HepG2 (cell line): ENCODE data around the gene FGF14. TPM values are rescaled to one million over a fixed set of nuclear protein-coding genes. Genes with fewer than 3 reads are reported as not detected.

Experiments used
- ATAC-seq: fragments of 200-7000 bp; cut with Tn5 transposase; 3 replicates; pipeline ENCODE4 v1.9.1; 2020; ENCODE audit warnings: mild to moderate bottlenecking, moderate library complexity
- BruUV-seq: library from RNA; stranded (reverse); fragments of 400-500 nt; replicated peaks from 2 replicates; lab custom pipeline; 2021; lab: Mats Ljungman, UMichigan
- CTCF ChIA-PET: fragments of 300-600 bp; formaldehyde crosslinking; extraction: SDS; loops from one replicate; lab custom pipeline; 2021; ENCODE audit warnings: low total read pairs, inconsistent platforms, low intra/inter-chr PET ratio; lab: Yijun Ruan, JAX
- POLR2A ChIA-PET: fragments of 350-600 bp; sonication (Branson Sonifier 250); formaldehyde crosslinking; loops from one replicate; lab custom pipeline; 2020; ENCODE audit warnings: antibody characterized with exemption, inconsistent platforms; lab: Yijun Ruan, JAX
- DNase-seq: peaks from one replicate; pipeline ENCODE4 v3.0.0-alpha.2; 2015; ENCODE audit warnings: low spot score
- FAIRE-seq: peaks from 3 replicates; lab custom pipeline; 2011; peaks lifted over from hg19 to GRCh38; lab: Jason Lieb, UNC
- H2AFZ ChIP-seq: one replicate; pipeline ENCODE4 v1.6.1; 2011; ENCODE audit warnings: low read length, inconsistent platforms
- H3K27ac ChIP-seq: fragments of 300-600 bp; 3 replicates; pipeline ENCODE4 v1.8.0; 2011; ENCODE audit warnings: mixed run types, mild to moderate bottlenecking, mixed read lengths, low read length, inconsistent platforms; ENCODE audit not compliant: insufficient read depth; ENCODE audit errors: extremely low read length
- H3K27me3 ChIP-seq, 2 experiments: fragments of 200-600 bp in 1 of 2; 2 replicates in 1 of 2; 3 replicates in 1 of 2; pipeline versions ENCODE4 v1.6.0 to v1.8.0; 2011; ENCODE audit warnings: low read length in 2 of 2, mild to moderate bottlenecking in 2 of 2, moderate library complexity in 2 of 2, inconsistent platforms in 1 of 2; ENCODE audit not compliant: insufficient read depth in 2 of 2, control insufficient read depth in 1 of 2
- H3K36me3 ChIP-seq, 2 experiments: fragments of 200-600 bp in 1 of 2; replicated peaks in 1 of 2; 2 replicates in 1 of 2; 3 replicates in 1 of 2; pipeline versions ENCODE4 v1.5.1 to v1.8.0; 2011; ENCODE audit warnings: low read length in 2 of 2, inconsistent platforms in 1 of 2; ENCODE audit not compliant: insufficient read depth in 2 of 2, control insufficient read depth in 1 of 2
- H3K4me1 ChIP-seq: 2 replicates; pipeline ENCODE4 v1.5.1; 2012; ENCODE audit warnings: low read length, inconsistent platforms; ENCODE audit not compliant: insufficient read depth
- H3K4me2 ChIP-seq: 2 replicates; pipeline ENCODE4 v1.6.0; 2011; ENCODE audit warnings: low read depth, low read length, inconsistent platforms
- H3K4me3 ChIP-seq, 3 experiments: fragments of 200-600 bp in 1 of 3; sonication (generic), shearing (Covaris generic) in 1 of 3; replicated peaks in 1 of 3; 2 replicates each; pipeline ENCODE4 v1.5.1; 2011 to 2016; ENCODE audit warnings: low read length in 3 of 3, inconsistent platforms in 2 of 3, low read depth in 2 of 3, mild to moderate bottlenecking in 2 of 3, control low read depth in 1 of 3, mixed read lengths in 1 of 3; ENCODE audit not compliant: insufficient read depth in 1 of 3
- H3K79me2 ChIP-seq: one replicate; pipeline ENCODE4 v1.6.1; 2011; ENCODE audit warnings: low read length, inconsistent platforms; ENCODE audit not compliant: insufficient read depth
- H3K9ac ChIP-seq: 2 replicates; pipeline ENCODE4 v1.6.0; 2011; ENCODE audit warnings: mild to moderate bottlenecking, low read depth, low read length, inconsistent platforms; ENCODE audit not compliant: insufficient read depth
- H3K9me3 ChIP-seq: 2 replicates; pipeline ENCODE4 v1.5.1; 2012; ENCODE audit warnings: mild to moderate bottlenecking, low read length
- H4K20me1 ChIP-seq: 2 replicates; pipeline ENCODE4 v1.6.0; 2011; ENCODE audit warnings: inconsistent platforms, mild to moderate bottlenecking, low read length, moderate library complexity; ENCODE audit not compliant: insufficient read depth
- EZH2 ChIP-seq: conservative IDR thresholded peaks from 2 replicates; pipeline ENCODE4 v1.6.1; 2012; ENCODE audit warnings: mild to moderate bottlenecking, low read depth, low read length, moderate library complexity
- FOSL1 ChIP-seq: sonication (generic); formaldehyde crosslinking; IDR thresholded peaks from 2 replicates; pipeline ENCODE4 v1.9.0; 2021; ENCODE audit warnings: missing genetic modification reagents, borderline replicate concordance
- FOXJ3 ChIP-seq: sonication (generic); formaldehyde crosslinking; IDR thresholded peaks from 2 replicates; pipeline ENCODE4 v1.4.0; 2020; ENCODE audit warnings: missing genetic modification reagents, mild to moderate bottlenecking, borderline replicate concordance
- HOXA9 ChIP-seq: sonication (generic); formaldehyde crosslinking; IDR thresholded peaks from 2 replicates; pipeline ENCODE4 v1.8.1; 2022; ENCODE audit warnings: missing genetic modification reagents, mild to moderate bottlenecking, moderate library complexity, borderline replicate concordance
- HOXD1 ChIP-seq: sonication (generic); formaldehyde crosslinking; IDR thresholded peaks from 2 replicates; pipeline ENCODE4 v1.5.0; 2020; ENCODE audit warnings: missing genetic modification reagents
- MAZ ChIP-seq, 2 experiments: sonication (generic) in 1 of 2; formaldehyde crosslinking in 1 of 2; IDR thresholded peaks; 2 replicates each; pipeline versions ENCODE4 v1.5.0 to v1.6.1; 2012 to 2020; ENCODE audit warnings: low read depth in 2 of 2, mild to moderate bottlenecking in 2 of 2, borderline replicate concordance in 1 of 2, improper control_type of control experiment in 1 of 2, low read length in 1 of 2, missing genetic modification reagents in 1 of 2, moderate library complexity in 1 of 2
- MEIS2 ChIP-seq: sonication (generic); formaldehyde crosslinking; IDR thresholded peaks from 2 replicates; pipeline ENCODE4 v1.9.0; 2021; ENCODE audit warnings: mild to moderate bottlenecking, missing genetic modification reagents
- NFRKB ChIP-seq: fragments of 450-650 bp; IDR thresholded peaks from 2 replicates; pipeline ENCODE4 v1.6.1; 2017
- PAF1 ChIP-seq: IDR thresholded peaks from 2 replicates; pipeline ENCODE4 v1.6.1; 2016; ENCODE audit warnings: missing genetic modification reagents, missing compliant biosample characterization
- RNF2 ChIP-seq: fragments of 450-650 bp; conservative IDR thresholded peaks from 2 replicates; pipeline ENCODE4 v1.6.1; 2016; ENCODE audit warnings: low read depth
- SMARCC2 ChIP-seq: fragments of 450-650 bp; IDR thresholded peaks from 2 replicates; pipeline ENCODE4 v1.6.1; 2017; ENCODE audit warnings: antibody characterized with exemption, mild to moderate bottlenecking
- TMF1 ChIP-seq: sonication (generic); formaldehyde crosslinking; IDR thresholded peaks from 2 replicates; pipeline ENCODE4 v1.8.1; 2022; ENCODE audit warnings: low read depth, missing genetic modification reagents
- ZBTB42 ChIP-seq: sonication (generic); formaldehyde crosslinking; IDR thresholded peaks from 2 replicates; pipeline ENCODE4 v1.5.0; 2020; ENCODE audit warnings: mild to moderate bottlenecking, missing genetic modification reagents
- ZFP1 ChIP-seq: IDR thresholded peaks from 2 replicates; pipeline ENCODE4 v1.6.1; 2016
- ZNF17 ChIP-seq: sonication (generic); formaldehyde crosslinking; IDR thresholded peaks from 2 replicates; pipeline ENCODE4 v1.5.0; 2020; ENCODE audit warnings: mild to moderate bottlenecking, missing genetic modification reagents
- ZNF260 ChIP-seq: sonication (generic); formaldehyde crosslinking; IDR thresholded peaks from 2 replicates; pipeline ENCODE4 v1.4.0; 2020; ENCODE audit warnings: missing genetic modification reagents, low read depth, mild to moderate bottlenecking, borderline replicate concordance
- ZNF333 ChIP-seq: sonication (generic); formaldehyde crosslinking; IDR thresholded peaks from 2 replicates; pipeline ENCODE4 v1.4.0; 2020; ENCODE audit warnings: mild to moderate bottlenecking, missing genetic modification reagents, borderline replicate concordance
- ZNF446 ChIP-seq: sonication (generic); formaldehyde crosslinking; IDR thresholded peaks from 2 replicates; pipeline ENCODE4 v1.5.0; 2020; ENCODE audit warnings: mild to moderate bottlenecking, missing genetic modification reagents
- ZNF567 ChIP-seq: sonication (generic); formaldehyde crosslinking; IDR thresholded peaks from 2 replicates; pipeline ENCODE4 v1.8.1; 2023; ENCODE audit warnings: mild to moderate bottlenecking, missing genetic modification reagents, borderline replicate concordance
- ZNF883 ChIP-seq: sonication (generic); formaldehyde crosslinking; IDR thresholded peaks from 2 replicates; pipeline ENCODE4 v1.5.1; 2020; ENCODE audit warnings: mild to moderate bottlenecking, missing genetic modification reagents; ENCODE audit errors: not compliant biosample characterization
- WGBS: methylation state at CpG from one replicate; pipeline ENCODE4 v1.1.6; 2017; ENCODE audit warnings: low lambda C conversion rate; 5-methylcytosine and 5-hydroxymethylcytosine counted together
- in situ Hi-C: cut with HindIII; loops from 2 replicates; pipeline ENCODE4 v1.10.0; 2017; ENCODE audit warnings: low pct_unique_long_range_greater_than_20kb; ENCODE audit not compliant: extremely low pct_ligation_motif_present
- intact Hi-C: fragments of 100-400 bp; cut with micrococcal nuclease; formaldehyde crosslinking; loops from one replicate; pipeline ENCODE4 v1.10.0; 2022; ENCODE audit not compliant: unreplicated experiment
- polyA plus RNA-seq, 8 experiments: library from polyadenylated mRNA; depleted of rRNA in 3 of 8; stranded (reverse) in 7 of 8; unstranded in 1 of 8; fragments of >200 nt; fragmentation: Illumina TruSeq in 4 of 8; extraction: Trizol in 4 of 8; gene quantifications; 2 replicates each; pipeline versions ENCODE4 v1.2.1 to v1.2.3, GENCODE V29; 2011 to 2016; ENCODE audit warnings: low read depth in 4 of 8, missing spikeins in 1 of 8, mixed read lengths in 1 of 8; ENCODE audit not compliant: insufficient read depth in 1 of 8
- total RNA-seq, 5 experiments: library from RNA; depleted of rRNA; stranded (reverse); fragments of >200 nt; fragmentation: Illumina TruSeq; extraction: Trizol; gene quantifications; 2 replicates each; pipeline ENCODE4 v1.2.3, GENCODE V29; 2016; ENCODE audit warnings: low read depth in 1 of 5
- TF ChIP-seq, protein P1 (sequence below): sonication (generic); formaldehyde crosslinking; IDR thresholded peaks from 2 replicates; pipeline ENCODE4 v1.4.0; 2020; ENCODE audit warnings: missing genetic modification reagents
- TF ChIP-seq, protein P2 (sequence below): fragments of 450-650 bp; IDR thresholded peaks from 2 replicates; pipeline ENCODE4 v1.6.1; 2017; ENCODE audit warnings: mild to moderate bottlenecking

The FGF14 gene
- total and polyA plus RNA-seq, 2 of the 13 experiments (the other 11 are each of a cell fraction or from before 2014, with no cell fraction given) = not detected

DNA sequence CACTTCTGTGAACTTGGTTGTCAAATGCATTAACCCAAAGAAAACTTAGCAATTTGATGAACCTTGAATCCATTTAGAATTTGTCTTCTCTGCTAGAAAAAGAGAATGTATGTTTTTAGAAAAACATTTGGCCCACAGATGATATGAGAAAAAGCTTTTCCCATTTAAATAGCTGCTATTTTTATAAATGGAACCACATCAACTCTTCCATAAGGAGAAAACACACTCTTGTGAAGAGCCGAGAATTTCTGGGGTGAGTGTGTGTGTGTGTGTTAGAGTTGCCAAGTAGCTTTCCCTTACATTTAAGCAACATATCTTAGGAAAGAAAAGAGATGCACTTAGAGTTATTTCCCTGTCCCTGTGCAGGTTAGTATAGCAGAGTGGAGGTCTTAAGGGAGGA lies 626.6 kb downstream of the FGF14 start (continued):
- TF ChIP-seq, protein P1, sequence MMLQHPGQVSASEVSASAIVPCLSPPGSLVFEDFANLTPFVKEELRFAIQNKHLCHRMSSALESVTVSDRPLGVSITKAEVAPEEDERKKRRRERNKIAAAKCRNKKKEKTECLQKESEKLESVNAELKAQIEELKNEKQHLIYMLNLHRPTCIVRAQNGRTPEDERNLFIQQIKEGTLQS (CRISPR knock-in tag) = no peak
- TF ChIP-seq FOXJ3 = no peak
- TF ChIP-seq FOSL1 (CRISPR knock-in tag) = no peak
- TF ChIP-seq ZNF333 (CRISPR knock-in tag) = no peak
- TF ChIP-seq ZFP1 (CRISPR knock-in tag) = no peak
- no peak for TF ChIP-seq ZNF260 (CRISPR knock-in tag)
- TF ChIP-seq SMARCC2 = no peak
- no peak for TF ChIP-seq MEIS2
- TF ChIP-seq, all 625 proteins: peak for 0

DNA sequence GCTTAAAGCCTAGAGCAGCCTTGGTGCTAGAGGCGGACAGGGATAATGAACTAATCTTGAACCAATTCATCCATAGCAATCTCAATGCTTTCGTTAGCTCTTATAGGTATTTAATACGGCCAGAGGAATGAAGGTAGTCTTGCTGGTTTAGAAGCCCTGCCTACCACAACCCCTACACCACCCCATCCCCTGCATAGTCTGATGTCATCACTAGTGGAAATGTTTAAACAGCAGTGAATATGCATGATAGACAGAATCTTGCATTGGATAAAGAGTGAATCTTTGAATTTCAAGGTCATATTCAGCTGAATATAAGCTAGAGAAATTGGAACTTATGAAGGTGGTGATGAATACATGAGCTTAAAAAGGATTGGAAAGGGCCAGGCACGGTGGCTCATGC lies 627.5 kb downstream of the FGF14 start:
- Histone ChIP-seq H3K79me2 (no peaks in the 10 kb centered on the region), H3K4me3 (no peak overlapping the region), H4K20me1 (no peaks in the 10 kb centered on the region), H3K9me3 (no peaks in the 10 kb centered on the region), H2AFZ (no peak overlapping the region), H3K27me3 (no peaks in the 10 kb centered on the region), H3K4me1 (no peaks in the 10 kb centered on the region)
- BruUV-seq = no TSS peak
- in situ Hi-C loops (loop anchor here (25.0 kb wide), 1 partner anchor 637 kb away; no protein-coding TSS in a partner anchor), intact Hi-C loops (no loop called here)
- no peak for DNase-seq
- 17% methylated on average over 3 of the region's 4 CpGs for WGBS
- no peak for TF ChIP-seq ZNF883
- TF ChIP-seq NFRKB = no peak
- TF ChIP-seq HOXA9 (CRISPR knock-in tag) = no peak
- TF ChIP-seq ZNF567 (CRISPR knock-in tag) = no peak
- TF ChIP-seq TMF1 (CRISPR knock-in tag) = no peak
- no peak for TF ChIP-seq ZNF17 (CRISPR knock-in tag)
- no peak for TF ChIP-seq ZBTB42 (CRISPR knock-in tag)
- no peak for TF ChIP-seq EZH2
- TF ChIP-seq, protein P2, sequence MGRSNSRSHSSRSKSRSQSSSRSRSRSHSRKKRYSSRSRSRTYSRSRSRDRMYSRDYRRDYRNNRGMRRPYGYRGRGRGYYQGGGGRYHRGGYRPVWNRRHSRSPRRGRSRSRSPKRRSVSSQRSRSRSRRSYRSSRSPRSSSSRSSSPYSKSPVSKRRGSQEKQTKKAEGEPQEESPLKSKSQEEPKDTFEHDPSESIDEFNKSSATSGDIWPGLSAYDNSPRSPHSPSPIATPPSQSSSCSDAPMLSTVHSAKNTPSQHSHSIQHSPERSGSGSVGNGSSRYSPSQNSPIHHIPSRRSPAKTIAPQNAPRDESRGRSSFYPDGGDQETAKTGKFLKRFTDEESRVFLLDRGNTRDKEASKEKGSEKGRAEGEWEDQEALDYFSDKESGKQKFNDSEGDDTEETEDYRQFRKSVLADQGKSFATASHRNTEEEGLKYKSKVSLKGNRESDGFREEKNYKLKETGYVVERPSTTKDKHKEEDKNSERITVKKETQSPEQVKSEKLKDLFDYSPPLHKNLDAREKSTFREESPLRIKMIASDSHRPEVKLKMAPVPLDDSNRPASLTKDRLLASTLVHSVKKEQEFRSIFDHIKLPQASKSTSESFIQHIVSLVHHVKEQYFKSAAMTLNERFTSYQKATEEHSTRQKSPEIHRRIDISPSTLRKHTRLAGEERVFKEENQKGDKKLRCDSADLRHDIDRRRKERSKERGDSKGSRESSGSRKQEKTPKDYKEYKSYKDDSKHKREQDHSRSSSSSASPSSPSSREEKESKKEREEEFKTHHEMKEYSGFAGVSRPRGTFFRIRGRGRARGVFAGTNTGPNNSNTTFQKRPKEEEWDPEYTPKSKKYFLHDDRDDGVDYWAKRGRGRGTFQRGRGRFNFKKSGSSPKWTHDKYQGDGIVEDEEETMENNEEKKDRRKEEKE = no peak
- no peak for TF ChIP-seq RNF2
- TF ChIP-seq PAF1 (CRISPR knock-in tag) = no peak
- no peak for TF ChIP-seq HOXD1 (CRISPR knock-in tag)
- TF ChIP-seq MAZ (IDR thresholded peaks at IDR 0.05; ENCODE audit: borderline replicate concordance, low read depth, low read length) = no peak
- TF ChIP-seq MAZ (CRISPR knock-in tag; IDR thresholded peaks at IDR 0.05; ENCODE audit: low read depth) = no peak
- no peak for TF ChIP-seq ZNF446 (CRISPR knock-in tag)
- TF ChIP-seq, all 625 proteins: peak for 0
- no peak overlapping the region for H3K9ac ChIP-seq
- no peak overlapping the region for H3K27ac ChIP-seq
- ChIA-PET CTCF (no interaction called here), POLR2A (no interaction called here)
- no peak overlapping the region for H3K4me2 ChIP-seq
- no peak for FAIRE-seq
- no peak for ATAC-seq
- no peaks in the 10 kb centered on the region for H3K36me3 ChIP-seq
